Measurements from ENCODE around the gene SEMA5A.

GRCh38 chr5:9099689-9100088 lies 446.2 kb downstream of the SEMA5A start:
- no peak for TF ChIP-seq POLR2AphosphoS5 (IDR thresholded peaks at IDR 0.05; ENCODE audit: low read depth, low read length)
- no peak for TF ChIP-seq TAF1 (IDR thresholded peaks at IDR 0.05; ENCODE audit: borderline replicate concordance, low read depth, low read length)
- TF ChIP-seq POLR2A (IDR thresholded peaks at IDR 0.05; ENCODE audit: low read depth, low read length) = no peak

Measured in GM12892 (cell line).